HEK293 (cell line): ENCODE measurements around the gene FIBP.

Source experiments
- CTCF ChIA-PET: fragments of 350-600 bp; formaldehyde crosslinking; extraction: SDS; loops from one replicate; lab custom pipeline; 2021; ENCODE audit warnings: antibody characterized with exemption; lab: Yijun Ruan, JAX
- POLR2A ChIA-PET: fragments of 300-600 bp; formaldehyde crosslinking; extraction: SDS; loops from one replicate; lab custom pipeline; 2020; ENCODE audit warnings: antibody characterized with exemption, inconsistent platforms; lab: Yijun Ruan, JAX
- H3K27ac ChIP-seq: fragments of 200-500 bp; sonication (Bioruptor generic); 2 replicates; pipeline ENCODE4 v1.5.1; 2014; ENCODE audit warnings: low read depth, low read length, control low read depth, inconsistent platforms; ENCODE audit errors: extremely low read depth
- H3K36me3 ChIP-seq, 2 experiments: fragments of 200-500 bp in 1 of 2; sonication (Bioruptor generic) in 1 of 2; 1 replicate in 1 of 2; 2 replicates in 1 of 2; pipeline ENCODE4 v1.5.1; 2014 to 2017; ENCODE audit warnings: inconsistent platforms in 2 of 2, low read length in 2 of 2; ENCODE audit not compliant: control insufficient read depth in 2 of 2, insufficient read depth in 1 of 2
- H3K4me1 ChIP-seq: fragments of 200-500 bp; sonication (Bioruptor generic); 2 replicates; pipeline ENCODE4 v1.5.1; 2014; ENCODE audit warnings: mild to moderate bottlenecking, low read length, inconsistent platforms; ENCODE audit not compliant: control insufficient read depth, insufficient read depth
- H3K4me3 ChIP-seq: 2 replicates; pipeline ENCODE4 v1.5.1; 2011; ENCODE audit warnings: low read depth, mild to moderate bottlenecking, control low read depth, low read length, moderate library complexity
- H3K9me3 ChIP-seq: fragments of 200-500 bp; sonication (Bioruptor generic); 2 replicates; pipeline ENCODE4 v1.5.1; 2014; ENCODE audit warnings: low read depth, low read length, inconsistent platforms; ENCODE audit not compliant: control insufficient read depth, insufficient read depth
- BCL11A ChIP-seq: fragments of 450-650 bp; formaldehyde crosslinking; IDR thresholded peaks from 2 replicates; pipeline ENCODE4 v1.5.1; 2016; ENCODE audit warnings: low read depth, missing biosample characterization, missing genetic modification characterization
- HOXC10 ChIP-seq: sonication (generic); formaldehyde crosslinking; IDR thresholded peaks from 2 replicates; pipeline ENCODE4 v1.8.1; 2023; ENCODE audit warnings: mild to moderate bottlenecking, missing genetic modification reagents
- HOXD13 ChIP-seq: sonication (generic); formaldehyde crosslinking; IDR thresholded peaks from 2 replicates; pipeline ENCODE4 v1.8.0; 2022; ENCODE audit warnings: missing genetic modification reagents, borderline replicate concordance
- IKZF3 ChIP-seq: fragments of 450-650 bp; IDR thresholded peaks from 2 replicates; pipeline ENCODE4 v1.5.0; 2018; ENCODE audit warnings: missing biosample characterization, mild to moderate bottlenecking, missing genetic modification characterization, moderate library complexity
- KLF16 ChIP-seq: fragments of 450-650 bp; formaldehyde crosslinking; IDR thresholded peaks from 2 replicates; pipeline ENCODE4 v1.5.1; 2017; ENCODE audit warnings: missing biosample characterization, missing genetic modification characterization
- KLF7 ChIP-seq: fragments of 450-650 bp; formaldehyde crosslinking; IDR thresholded peaks from 2 replicates; pipeline ENCODE4 v1.5.1; 2016; ENCODE audit warnings: missing biosample characterization, missing genetic modification characterization, borderline replicate concordance
- OSR2 ChIP-seq: fragments of 450-650 bp; formaldehyde crosslinking; IDR thresholded peaks from 2 replicates; pipeline ENCODE4 v1.5.1; 2016; ENCODE audit warnings: missing biosample characterization, missing genetic modification characterization
- OVOL3 ChIP-seq: fragments of 450-650 bp; formaldehyde crosslinking; IDR thresholded peaks from 2 replicates; pipeline ENCODE4 v1.5.1; 2016; ENCODE audit warnings: missing biosample characterization, missing genetic modification characterization
- ZNF146 ChIP-seq: fragments of 450-650 bp; formaldehyde crosslinking; IDR thresholded peaks from 2 replicates; pipeline ENCODE4 v1.5.1; 2016; ENCODE audit warnings: missing biosample characterization, missing genetic modification characterization
- ZNF302 ChIP-seq: fragments of 450-650 bp; formaldehyde crosslinking; IDR thresholded peaks from 2 replicates; pipeline ENCODE4 v1.5.1; 2016; ENCODE audit warnings: missing biosample characterization, missing genetic modification characterization, low read depth
- ZNF324 ChIP-seq: fragments of 450-650 bp; formaldehyde crosslinking; IDR thresholded peaks from 2 replicates; pipeline ENCODE4 v1.5.1; 2016; ENCODE audit warnings: missing biosample characterization, missing genetic modification characterization
- ZNF510 ChIP-seq: fragments of 450-650 bp; formaldehyde crosslinking; IDR thresholded peaks from 2 replicates; pipeline ENCODE4 v1.5.1; 2018; ENCODE audit warnings: mild to moderate bottlenecking, missing genetic modification characterization, missing biosample characterization; ENCODE audit not compliant: insufficient replicate concordance
- ZNF555 ChIP-seq: fragments of 450-650 bp; formaldehyde crosslinking; conservative IDR thresholded peaks from 2 replicates; pipeline ENCODE4 v1.5.1; 2017; ENCODE audit warnings: missing biosample characterization, mild to moderate bottlenecking, missing genetic modification characterization, inconsistent platforms
- ZNF560 ChIP-seq: fragments of 450-650 bp; formaldehyde crosslinking; IDR thresholded peaks from 2 replicates; pipeline ENCODE4 v1.5.1; 2017; ENCODE audit warnings: missing biosample characterization, missing genetic modification characterization, borderline replicate concordance
- ZNF571 ChIP-seq: fragments of 450-650 bp; formaldehyde crosslinking; IDR thresholded peaks from 2 replicates; pipeline ENCODE4 v1.5.0; 2017; ENCODE audit warnings: missing biosample characterization, missing genetic modification characterization
- ZNF658 ChIP-seq: fragments of 450-650 bp; formaldehyde crosslinking; IDR thresholded peaks from 2 replicates; pipeline ENCODE4; 2016; ENCODE audit warnings: missing biosample characterization, missing genetic modification characterization
- ZNF76 ChIP-seq: fragments of 450-650 bp; formaldehyde crosslinking; IDR thresholded peaks from 2 replicates; pipeline ENCODE4; 2016; ENCODE audit warnings: low read depth, missing biosample characterization, missing genetic modification characterization, borderline replicate concordance
- ZNF792 ChIP-seq: fragments of 450-650 bp; formaldehyde crosslinking; IDR thresholded peaks from 2 replicates; pipeline ENCODE4 v1.5.1; 2016; ENCODE audit warnings: missing biosample characterization, missing genetic modification characterization
- ZNF837 ChIP-seq: fragments of 450-650 bp; formaldehyde crosslinking; IDR thresholded peaks from 2 replicates; pipeline ENCODE4 v1.5.1; 2016; ENCODE audit warnings: missing biosample characterization, missing genetic modification characterization
- ZNF843 ChIP-seq: fragments of 450-650 bp; formaldehyde crosslinking; IDR thresholded peaks from 2 replicates; pipeline ENCODE4 v1.5.1; 2016; ENCODE audit warnings: missing biosample characterization, missing genetic modification characterization
- TF ChIP-seq, protein P1 (sequence below): fragments of 450-650 bp; formaldehyde crosslinking; IDR thresholded peaks from 2 replicates; pipeline ENCODE4 v1.5.1; 2016; ENCODE audit warnings: missing biosample characterization, missing genetic modification characterization
- TF ChIP-seq, protein P2 (sequence below): sonication (generic); formaldehyde crosslinking; IDR thresholded peaks from 2 replicates; pipeline ENCODE4 v1.8.1; 2022; ENCODE audit warnings: mild to moderate bottlenecking, moderate library complexity, missing genetic modification reagents
- TF ChIP-seq, protein P3 (sequence below): fragments of 450-650 bp; formaldehyde crosslinking; IDR thresholded peaks from 2 replicates; pipeline ENCODE4 v1.5.1; 2016; ENCODE audit warnings: missing biosample characterization, missing genetic modification characterization
- TF ChIP-seq, protein P4 (sequence below): fragments of 450-650 bp; formaldehyde crosslinking; IDR thresholded peaks from 2 replicates; pipeline ENCODE4 v1.5.1; 2016; ENCODE audit warnings: missing biosample characterization, missing genetic modification characterization, low read depth
- TF ChIP-seq, protein P5 (sequence below): fragments of 450-650 bp; formaldehyde crosslinking; IDR thresholded peaks from 2 replicates; pipeline ENCODE4 v1.5.1; 2016; ENCODE audit warnings: missing biosample characterization, missing genetic modification characterization, borderline replicate concordance

Gene FIBP

DNA sequence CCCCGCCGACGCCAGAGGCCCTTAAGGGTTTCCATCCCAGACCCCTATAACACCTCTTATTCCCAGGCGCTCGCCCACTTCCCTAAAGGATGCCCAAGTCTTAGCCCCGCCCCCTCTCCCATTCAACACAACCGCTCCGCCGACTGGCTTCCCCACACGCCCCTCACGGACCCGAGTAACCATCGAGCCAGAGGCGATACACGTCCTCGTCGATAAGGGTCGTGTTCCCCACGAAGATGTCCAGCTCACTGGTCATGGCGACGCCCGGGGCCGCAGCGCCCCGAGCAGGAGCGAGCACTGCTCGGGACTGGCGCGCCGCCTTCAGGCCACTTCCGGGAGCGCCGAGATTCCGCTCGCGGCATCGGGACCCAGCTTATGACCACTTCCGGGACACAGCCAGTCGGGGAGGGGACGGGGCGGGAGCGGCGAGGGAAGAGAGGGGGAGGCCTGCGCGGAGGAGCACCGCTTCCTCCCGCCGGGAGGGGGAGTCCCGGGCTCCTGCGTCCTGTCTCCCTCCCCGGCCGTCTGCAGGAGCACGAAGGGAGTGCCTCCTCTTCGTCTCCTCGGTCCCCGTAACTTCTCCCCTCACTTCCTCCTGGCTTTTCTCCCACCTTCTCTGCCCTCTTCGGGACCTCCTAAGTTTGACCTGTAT, at the start of gene FIBP (continued):
- TF ChIP-seq KLF16 (peak; percentile 49; the same call in 1 of the 2 replicates), HOXD13 (no peak)
- TF ChIP-seq, protein P1, sequence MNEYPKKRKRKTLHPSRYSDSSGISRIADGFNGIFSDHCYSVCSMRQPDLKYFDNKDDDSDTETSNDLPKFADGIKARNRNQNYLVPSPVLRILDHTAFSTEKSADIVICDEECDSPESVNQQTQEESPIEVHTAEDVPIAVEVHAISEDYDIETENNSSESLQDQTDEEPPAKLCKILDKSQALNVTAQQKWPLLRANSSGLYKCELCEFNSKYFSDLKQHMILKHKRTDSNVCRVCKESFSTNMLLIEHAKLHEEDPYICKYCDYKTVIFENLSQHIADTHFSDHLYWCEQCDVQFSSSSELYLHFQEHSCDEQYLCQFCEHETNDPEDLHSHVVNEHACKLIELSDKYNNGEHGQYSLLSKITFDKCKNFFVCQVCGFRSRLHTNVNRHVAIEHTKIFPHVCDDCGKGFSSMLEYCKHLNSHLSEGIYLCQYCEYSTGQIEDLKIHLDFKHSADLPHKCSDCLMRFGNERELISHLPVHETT (tag by site-specific recombination): 0 out of 2 replicates have a peak, but pooled peaks have one; percentile 14
- TF ChIP-seq, protein P2, sequence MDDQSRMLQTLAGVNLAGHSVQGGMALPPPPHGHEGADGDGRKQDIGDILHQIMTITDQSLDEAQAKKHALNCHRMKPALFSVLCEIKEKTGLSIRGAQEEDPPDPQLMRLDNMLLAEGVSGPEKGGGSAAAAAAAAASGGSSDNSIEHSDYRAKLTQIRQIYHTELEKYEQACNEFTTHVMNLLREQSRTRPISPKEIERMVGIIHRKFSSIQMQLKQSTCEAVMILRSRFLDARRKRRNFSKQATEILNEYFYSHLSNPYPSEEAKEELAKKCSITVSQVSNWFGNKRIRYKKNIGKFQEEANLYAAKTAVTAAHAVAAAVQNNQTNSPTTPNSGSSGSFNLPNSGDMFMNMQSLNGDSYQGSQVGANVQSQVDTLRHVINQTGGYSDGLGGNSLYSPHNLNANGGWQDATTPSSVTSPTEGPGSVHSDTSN: 0 out of 2 replicates have a peak, but pooled peaks have one; percentile 52
- TF ChIP-seq, all 188 proteins: peak for 49

DNA sequence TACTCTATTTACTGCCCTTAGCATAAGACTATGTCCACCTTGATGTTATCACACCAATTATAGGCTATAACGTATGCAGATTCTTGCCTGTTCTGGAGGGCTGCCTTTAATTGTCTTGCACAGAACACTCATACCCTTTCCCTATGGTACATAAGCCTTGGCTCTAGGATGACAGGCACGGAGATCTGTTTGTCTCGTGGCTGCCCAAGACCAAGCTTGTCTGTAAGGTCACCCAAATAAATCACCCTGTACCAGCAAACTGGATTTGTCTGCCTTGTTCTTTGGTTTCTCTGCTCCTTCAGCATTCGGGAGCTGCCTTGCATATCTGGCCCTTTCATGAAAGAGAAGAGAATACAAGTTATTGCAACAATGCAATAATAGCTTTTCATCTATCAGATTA, 49.5 kb upstream of the FIBP start:
- no peak overlapping the region for H3K4me3 ChIP-seq
- no peaks in the 10 kb centered on the region for H3K36me3 ChIP-seq
- POLR2A ChIA-PET: interaction anchor here (1.5 kb wide), 1 partner anchor 49 kb away, joined by 4 read pairs; the partner anchor contains the start of gene FIBP
- CTCF ChIA-PET: interaction anchor here (0.9 to 1.1 kb wide), 2 partner anchors 50 to 53 kb away, joined by 4 to 7 read pairs; no protein-coding TSS in a partner anchor
- no peak for TF ChIP-seq ZNF302
- no peak for TF ChIP-seq ZNF837
- TF ChIP-seq HOXC10 (CRISPR knock-in tag): no peak
- TF ChIP-seq IKZF3: no peak
- TF ChIP-seq ZNF560: no peak
- no peak for TF ChIP-seq ZNF571
- TF ChIP-seq, protein P3, sequence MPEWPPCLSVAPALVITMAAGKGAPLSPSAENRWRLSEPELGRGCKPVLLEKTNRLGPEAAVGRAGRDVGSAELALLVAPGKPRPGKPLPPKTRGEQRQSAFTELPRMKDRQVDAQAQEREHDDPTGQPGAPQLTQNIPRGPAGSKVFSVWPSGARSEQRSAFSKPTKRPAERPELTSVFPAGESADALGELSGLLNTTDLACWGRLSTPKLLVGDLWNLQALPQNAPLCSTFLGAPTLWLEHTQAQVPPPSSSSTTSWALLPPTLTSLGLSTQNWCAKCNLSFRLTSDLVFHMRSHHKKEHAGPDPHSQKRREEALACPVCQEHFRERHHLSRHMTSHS (tag by site-specific recombination): no peak
- TF ChIP-seq ZNF658 (tag by site-specific recombination): no peak
- TF ChIP-seq ZNF843 (tag by site-specific recombination): no peak
- no peak for TF ChIP-seq ZNF76
- TF ChIP-seq ZNF555: no peak
- TF ChIP-seq ZNF146 (tag by site-specific recombination): no peak
- no peak for TF ChIP-seq ZNF510 (tag by site-specific recombination)
- TF ChIP-seq KLF7: no peak
- no peak for TF ChIP-seq ZNF324 (tag by site-specific recombination)
- no peak for TF ChIP-seq OSR2 (tag by site-specific recombination)
- no peak for TF ChIP-seq ZNF792 (tag by site-specific recombination)
- no peak for TF ChIP-seq OVOL3 (tag by site-specific recombination)
- TF ChIP-seq, all 188 proteins: peak for 0
- no peak overlapping the region for H3K27ac ChIP-seq
- no peaks in the 10 kb centered on the region for H3K4me1 ChIP-seq
- no peaks in the 10 kb centered on the region for H3K9me3 ChIP-seq

DNA sequence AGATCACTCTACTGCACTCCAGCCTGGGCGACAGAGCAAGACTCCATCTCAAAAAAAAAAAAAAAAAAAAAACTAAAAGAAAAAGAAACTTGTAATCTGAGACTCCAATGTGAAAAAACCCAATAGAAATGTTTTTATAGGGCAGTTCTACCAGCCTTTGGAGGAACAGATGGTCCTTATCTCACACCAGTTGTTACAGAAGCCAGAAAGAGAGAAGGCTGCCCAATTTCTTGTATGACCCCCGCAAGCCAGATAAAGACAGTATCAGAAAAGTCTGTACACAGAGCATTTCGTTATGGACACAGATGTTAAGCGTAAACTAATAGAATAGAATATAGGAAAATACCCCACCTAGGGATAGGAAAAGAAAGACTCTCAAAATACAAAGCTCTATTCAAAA, 45.7 kb upstream of the FIBP start:
- no peaks in the 10 kb centered on the region for H3K36me3 ChIP-seq
- H3K9me3 ChIP-seq: no peaks in the 10 kb centered on the region
- ChIA-PET CTCF (interaction anchor here (0.6 to 2.8 kb wide), 2 partner anchors 39 to 49 kb away, joined by 4 to 15 read pairs; no protein-coding TSS in a partner anchor), POLR2A (no interaction called here)
- H3K4me3 ChIP-seq: no peak overlapping the region
- H3K4me1 ChIP-seq: no peaks in the 10 kb centered on the region
- H3K27ac ChIP-seq: no peak overlapping the region
- TF ChIP-seq, protein P4, sequence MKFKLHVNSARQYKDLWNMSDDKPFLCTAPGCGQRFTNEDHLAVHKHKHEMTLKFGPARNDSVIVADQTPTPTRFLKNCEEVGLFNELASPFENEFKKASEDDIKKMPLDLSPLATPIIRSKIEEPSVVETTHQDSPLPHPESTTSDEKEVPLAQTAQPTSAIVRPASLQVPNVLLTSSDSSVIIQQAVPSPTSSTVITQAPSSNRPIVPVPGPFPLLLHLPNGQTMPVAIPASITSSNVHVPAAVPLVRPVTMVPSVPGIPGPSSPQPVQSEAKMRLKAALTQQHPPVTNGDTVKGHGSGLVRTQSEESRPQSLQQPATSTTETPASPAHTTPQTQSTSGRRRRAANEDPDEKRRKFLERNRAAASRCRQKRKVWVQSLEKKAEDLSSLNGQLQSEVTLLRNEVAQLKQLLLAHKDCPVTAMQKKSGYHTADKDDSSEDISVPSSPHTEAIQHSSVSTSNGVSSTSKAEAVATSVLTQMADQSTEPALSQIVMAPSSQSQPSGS (tag by site-specific recombination): no peak
- TF ChIP-seq BCL11A (tag by site-specific recombination): no peak
- TF ChIP-seq, protein P5, sequence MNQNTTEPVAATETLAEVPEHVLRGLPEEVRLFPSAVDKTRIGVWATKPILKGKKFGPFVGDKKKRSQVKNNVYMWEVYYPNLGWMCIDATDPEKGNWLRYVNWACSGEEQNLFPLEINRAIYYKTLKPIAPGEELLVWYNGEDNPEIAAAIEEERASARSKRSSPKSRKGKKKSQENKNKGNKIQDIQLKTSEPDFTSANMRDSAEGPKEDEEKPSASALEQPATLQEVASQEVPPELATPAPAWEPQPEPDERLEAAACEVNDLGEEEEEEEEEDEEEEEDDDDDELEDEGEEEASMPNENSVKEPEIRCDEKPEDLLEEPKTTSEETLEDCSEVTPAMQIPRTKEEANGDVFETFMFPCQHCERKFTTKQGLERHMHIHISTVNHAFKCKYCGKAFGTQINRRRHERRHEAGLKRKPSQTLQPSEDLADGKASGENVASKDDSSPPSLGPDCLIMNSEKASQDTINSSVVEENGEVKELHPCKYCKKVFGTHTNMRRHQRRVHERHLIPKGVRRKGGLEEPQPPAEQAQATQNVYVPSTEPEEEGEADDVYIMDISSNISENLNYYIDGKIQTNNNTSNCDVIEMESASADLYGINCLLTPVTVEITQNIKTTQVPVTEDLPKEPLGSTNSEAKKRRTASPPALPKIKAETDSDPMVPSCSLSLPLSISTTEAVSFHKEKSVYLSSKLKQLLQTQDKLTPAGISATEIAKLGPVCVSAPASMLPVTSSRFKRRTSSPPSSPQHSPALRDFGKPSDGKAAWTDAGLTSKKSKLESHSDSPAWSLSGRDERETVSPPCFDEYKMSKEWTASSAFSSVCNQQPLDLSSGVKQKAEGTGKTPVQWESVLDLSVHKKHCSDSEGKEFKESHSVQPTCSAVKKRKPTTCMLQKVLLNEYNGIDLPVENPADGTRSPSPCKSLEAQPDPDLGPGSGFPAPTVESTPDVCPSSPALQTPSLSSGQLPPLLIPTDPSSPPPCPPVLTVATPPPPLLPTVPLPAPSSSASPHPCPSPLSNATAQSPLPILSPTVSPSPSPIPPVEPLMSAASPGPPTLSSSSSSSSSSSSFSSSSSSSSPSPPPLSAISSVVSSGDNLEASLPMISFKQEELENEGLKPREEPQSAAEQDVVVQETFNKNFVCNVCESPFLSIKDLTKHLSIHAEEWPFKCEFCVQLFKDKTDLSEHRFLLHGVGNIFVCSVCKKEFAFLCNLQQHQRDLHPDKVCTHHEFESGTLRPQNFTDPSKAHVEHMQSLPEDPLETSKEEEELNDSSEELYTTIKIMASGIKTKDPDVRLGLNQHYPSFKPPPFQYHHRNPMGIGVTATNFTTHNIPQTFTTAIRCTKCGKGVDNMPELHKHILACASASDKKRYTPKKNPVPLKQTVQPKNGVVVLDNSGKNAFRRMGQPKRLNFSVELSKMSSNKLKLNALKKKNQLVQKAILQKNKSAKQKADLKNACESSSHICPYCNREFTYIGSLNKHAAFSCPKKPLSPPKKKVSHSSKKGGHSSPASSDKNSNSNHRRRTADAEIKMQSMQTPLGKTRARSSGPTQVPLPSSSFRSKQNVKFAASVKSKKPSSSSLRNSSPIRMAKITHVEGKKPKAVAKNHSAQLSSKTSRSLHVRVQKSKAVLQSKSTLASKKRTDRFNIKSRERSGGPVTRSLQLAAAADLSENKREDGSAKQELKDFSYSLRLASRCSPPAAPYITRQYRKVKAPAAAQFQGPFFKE (tag by site-specific recombination): no peak
